HL-60/S4 treated with retinoic acid at 250 ng/mL for 4 days and 3 days (cell line): ENCODE results near the gene DLG2.

Experiments
- in situ Hi-C: fragments of 300-500 bp; cut with MboI; formaldehyde crosslinking; loops from 2 replicates; pipeline ENCODE4 v1.7.0; 2022; ENCODE audit warnings: low sequenced_read_pairs

DLG2 gene

GRCh38 chr11:84626256-84626655 is 1000.9 kb downstream of the DLG2 start:
- in situ Hi-C loops, result no loop called here

- in situ Hi-C loops, result no loop called here
Measured at GRCh38 chr11:84612645-84613044, 1014.5 kb downstream of the DLG2 start.

GRCh38 chr11:84608837-84609196 is 1018.3 kb downstream of the DLG2 start:
- in situ Hi-C loops, result no loop called here

GRCh38 chr11:84607975-84608836 is 1018.9 kb downstream of the DLG2 start:
- in situ Hi-C loops, result no loop called here

- in situ Hi-C loops, result no loop called here
Measured at GRCh38 chr11:84594602-84595001, 1032.5 kb downstream of the DLG2 start.

- in situ Hi-C loops, result no loop called here
Measured at GRCh38 chr11:84590106-84590505, 1037.0 kb downstream of the DLG2 start.

GRCh38 chr11:84588131-84588829 is 1038.9 kb downstream of the DLG2 start:
- in situ Hi-C loops, result no loop called here

GRCh38 chr11:84583106-84583505 is 1044.0 kb downstream of the DLG2 start:
- in situ Hi-C loops, result no loop called here

GRCh38 chr11:84581083-84581482 is 1046.1 kb downstream of the DLG2 start:
- in situ Hi-C loops, result no loop called here

- in situ Hi-C loops, result no loop called here
Measured at GRCh38 chr11:84580428-84580827, 1046.7 kb downstream of the DLG2 start.

GRCh38 chr11:84573868-84574267 is 1053.3 kb downstream of the DLG2 start:
- in situ Hi-C loops, result no loop called here

GRCh38 chr11:84566671-84567070 is 1060.5 kb downstream of the DLG2 start:
- in situ Hi-C loops, result no loop called here

- in situ Hi-C loops, result no loop called here
Measured at GRCh38 chr11:84564867-84565184, 1062.3 kb downstream of the DLG2 start.

- in situ Hi-C loops, result no loop called here
Measured at GRCh38 chr11:84564180-84564866, 1062.8 kb downstream of the DLG2 start.

- in situ Hi-C loops, result no loop called here
Measured at GRCh38 chr11:84563356-84563755, 1063.8 kb downstream of the DLG2 start.

GRCh38 chr11:84560206-84560605 is 1066.9 kb downstream of the DLG2 start:
- in situ Hi-C loops, result no loop called here

- in situ Hi-C loops, result no loop called here
Measured at GRCh38 chr11:84558085-84558905, 1068.8 kb downstream of the DLG2 start.

- in situ Hi-C loops, result no loop called here
Measured at GRCh38 chr11:84552791-84553190, 1074.4 kb downstream of the DLG2 start.

- in situ Hi-C loops, result no loop called here
Measured at GRCh38 chr11:84549217-84549616, 1077.9 kb downstream of the DLG2 start.

GRCh38 chr11:84544566-84544965 is 1082.6 kb downstream of the DLG2 start:
- in situ Hi-C loops, result no loop called here
